ENCODE measurements around the gene FOXP1.
A peak's percentile ranks its signal among the peaks of the same experiment; 100 is the strongest.
"Not testable (repeated sequence)": the region's sequence is repeated elsewhere in the genome, so short reads cannot be mapped to it uniquely, and the experiment has no call there.

Gene FOXP1

DNA sequence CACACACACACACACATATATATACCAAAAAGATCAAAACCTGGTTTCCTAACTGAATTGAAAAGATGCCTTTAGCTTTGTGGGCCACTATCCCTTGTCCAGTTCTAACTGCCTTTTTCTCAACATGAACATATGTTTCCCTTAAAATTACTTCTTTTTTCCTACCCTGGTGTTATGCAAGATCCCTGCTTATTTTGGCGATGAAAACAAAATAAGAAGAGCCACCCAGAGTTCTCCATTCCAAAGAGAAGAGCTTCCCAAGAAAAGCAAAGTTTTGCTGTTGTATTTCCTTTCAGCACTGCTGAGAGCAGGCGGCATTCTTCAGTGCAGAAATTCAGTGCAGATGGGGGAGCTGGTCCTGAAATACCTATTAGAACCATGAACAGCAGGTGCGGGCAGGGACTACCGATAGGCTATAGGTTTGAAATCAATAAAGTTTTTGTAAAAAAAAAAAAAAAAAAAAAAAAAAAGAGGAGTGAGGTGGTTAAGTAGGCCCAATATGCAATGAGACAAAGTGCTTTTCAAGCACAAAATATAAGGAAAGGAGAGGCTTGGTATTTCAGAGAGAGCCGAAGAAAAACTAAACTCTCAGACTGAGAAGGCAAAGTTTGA lies 238.0 kb downstream of the FOXP1 start:
- peak; percentile 54 for DNase-seq (ENCODE audit: low read depth, low spot score)

DNA sequence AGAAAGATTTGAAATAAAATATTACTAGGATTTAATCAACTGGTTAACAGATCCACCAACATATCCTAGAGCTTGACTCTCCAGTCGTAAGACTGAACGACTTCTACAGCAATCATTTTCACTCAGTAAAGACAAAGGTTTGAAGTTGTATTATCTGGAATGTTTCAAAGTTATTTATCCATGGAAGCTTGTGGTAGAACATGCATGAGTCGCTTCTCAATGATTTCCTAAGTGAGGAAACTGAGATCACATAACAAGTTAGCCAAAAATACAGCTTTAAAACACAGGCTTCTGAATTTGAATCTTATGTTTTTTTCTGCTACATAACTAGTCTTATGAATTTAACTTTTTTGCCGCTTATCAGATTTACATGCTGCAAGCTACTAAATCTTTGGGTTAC lies 241.8 kb downstream of the FOXP1 start:
- peak; percentile 15 for DNase-seq (ENCODE audit: low read depth, low spot score)

DNA sequence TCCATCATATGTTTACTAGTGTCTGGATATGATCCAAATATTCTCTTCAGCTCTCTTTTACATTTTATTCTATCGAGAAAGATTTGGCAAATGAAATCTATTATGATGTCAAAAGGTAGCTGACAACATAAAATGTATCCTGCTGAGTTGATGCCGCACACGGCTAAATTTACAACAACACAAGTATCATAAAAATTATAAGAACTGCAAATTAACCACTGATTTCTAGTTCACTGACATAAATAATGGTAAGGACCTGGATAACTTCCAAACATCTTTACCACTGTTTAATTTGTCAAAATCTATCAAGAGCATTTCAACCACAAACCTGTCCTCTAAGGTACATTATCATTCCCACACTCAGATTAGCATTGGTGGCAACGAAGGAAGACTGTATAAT lies 244.5 kb downstream of the FOXP1 start:
- no peak for DNase-seq (ENCODE audit: low read depth, low spot score)

DNA sequence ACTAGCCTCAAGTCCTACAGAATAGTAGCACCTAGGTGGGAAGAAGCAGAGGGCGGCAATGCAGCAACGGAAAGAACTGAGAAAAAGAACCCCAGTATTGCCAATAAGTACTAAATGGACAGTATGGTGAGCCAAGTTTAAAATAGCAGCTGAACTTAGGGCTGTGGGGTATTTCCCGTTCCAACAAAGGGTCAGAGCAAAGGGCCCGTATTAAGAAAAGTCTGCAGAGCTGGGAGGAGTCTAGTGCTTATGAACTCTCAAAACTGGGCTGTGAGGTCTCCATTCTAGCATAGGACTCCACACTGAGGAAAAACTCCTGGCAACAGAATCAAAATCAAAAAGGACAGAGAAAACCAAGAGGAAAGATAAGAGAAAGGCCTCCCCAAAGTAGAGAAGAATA lies 250.7 kb downstream of the FOXP1 start:
- no peak for DNase-seq (ENCODE audit: low read depth, low spot score)

DNA sequence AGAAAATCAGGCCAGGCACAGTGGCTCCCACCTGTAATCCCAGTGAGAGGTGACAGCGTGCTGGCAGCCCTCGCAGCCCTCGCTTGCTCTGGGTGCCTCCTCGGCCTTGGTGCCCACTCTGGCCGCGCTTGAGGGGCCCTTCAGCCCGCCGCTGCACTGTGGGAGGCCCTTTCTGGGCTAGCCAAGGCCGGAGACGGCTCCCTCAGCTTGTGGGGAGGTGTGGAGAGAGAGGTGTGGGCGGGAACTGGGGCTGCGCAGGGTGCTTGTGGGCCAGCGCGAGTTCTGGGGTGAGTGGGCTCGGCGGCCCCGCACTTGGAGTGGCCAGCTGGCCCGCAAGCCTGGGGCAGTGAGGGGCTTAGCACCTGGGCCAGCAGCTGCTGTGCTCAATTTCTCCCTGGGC lies 252.6 kb downstream of the FOXP1 start:
- no peak for DNase-seq (ENCODE audit: low read depth, low spot score)

DNA sequence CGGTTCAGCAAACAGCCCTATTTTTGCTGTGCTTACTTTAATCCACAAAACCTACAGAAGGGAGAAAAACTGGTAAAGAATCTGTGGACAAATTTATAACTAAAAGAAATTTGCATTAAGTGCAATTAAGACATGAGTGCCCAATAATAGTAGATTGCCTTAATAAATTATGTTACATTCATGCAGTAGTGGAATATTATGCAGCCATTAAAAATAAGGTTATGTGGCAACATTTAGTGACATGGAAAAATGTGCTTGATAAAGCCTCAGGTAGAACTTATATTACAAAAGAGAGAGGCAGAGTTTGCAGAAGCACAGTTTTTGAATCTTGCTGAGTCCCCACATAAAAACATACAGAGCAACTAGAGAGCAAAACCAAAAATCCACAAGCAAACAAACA lies 253.0 kb downstream of the FOXP1 start:
- no peak for DNase-seq (ENCODE audit: low read depth, low spot score)

DNA sequence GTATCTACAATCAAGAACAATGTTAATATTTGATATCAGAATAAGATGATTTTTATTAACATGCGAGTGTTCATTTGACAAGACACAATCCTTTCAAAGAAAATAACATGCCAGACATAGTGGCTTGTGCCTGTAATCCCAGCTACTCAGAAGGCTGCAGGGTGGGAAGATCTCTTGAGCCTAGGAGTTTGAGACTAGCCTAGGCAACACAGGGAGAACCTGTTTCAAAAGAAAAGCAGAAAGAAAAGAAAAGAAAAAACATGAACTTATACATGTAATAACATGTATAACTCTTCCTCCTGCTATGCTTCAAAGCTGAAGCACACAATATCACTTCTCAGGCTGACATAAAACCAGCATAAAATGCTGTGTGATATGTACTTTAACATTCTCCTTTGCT lies 253.7 kb downstream of the FOXP1 start:
- no peak for DNase-seq (ENCODE audit: low read depth, low spot score)

DNA sequence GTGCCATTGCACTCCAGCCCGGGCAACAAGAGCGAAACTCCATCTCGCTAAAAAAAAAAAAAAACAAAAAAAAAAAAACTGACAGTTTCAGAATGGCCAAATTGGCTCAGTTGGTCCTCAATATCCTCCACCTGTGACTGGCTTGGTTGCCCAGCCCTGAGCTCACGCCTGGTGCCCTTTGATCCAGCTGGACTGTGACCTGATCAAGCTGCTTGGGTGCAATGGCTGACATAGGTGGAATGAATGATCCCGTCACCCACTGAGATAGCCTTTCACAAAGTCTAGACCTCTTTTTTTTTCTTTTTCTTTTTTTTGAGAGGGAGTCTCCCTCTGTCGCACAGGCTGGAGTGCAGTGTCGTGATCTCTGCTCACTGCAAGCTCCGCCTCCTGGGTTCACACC lies 254.6 kb downstream of the FOXP1 start:
- no peak for DNase-seq (ENCODE audit: low read depth, low spot score)

DNA sequence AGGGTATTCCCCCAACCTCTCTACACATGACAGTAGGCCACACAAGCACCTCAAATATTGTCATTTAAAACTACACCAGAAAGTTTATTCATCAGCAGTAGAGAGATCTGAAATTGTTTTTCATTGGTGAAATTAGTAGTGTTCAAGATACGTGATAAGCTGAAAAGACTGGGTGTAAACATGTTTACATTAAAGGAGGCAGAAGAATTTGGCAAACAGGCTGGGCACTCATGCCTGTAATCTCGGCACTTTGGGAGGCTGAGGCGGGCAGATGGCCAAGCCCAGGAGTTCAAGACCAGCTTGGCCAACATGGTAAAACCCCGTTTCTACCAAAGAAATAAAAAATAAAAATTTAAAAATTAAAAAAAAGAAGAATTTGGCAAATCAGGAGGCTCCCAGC lies 255.6 kb downstream of the FOXP1 start:
- DNase-seq (ENCODE audit: low read depth, low spot score) = no peak

DNA sequence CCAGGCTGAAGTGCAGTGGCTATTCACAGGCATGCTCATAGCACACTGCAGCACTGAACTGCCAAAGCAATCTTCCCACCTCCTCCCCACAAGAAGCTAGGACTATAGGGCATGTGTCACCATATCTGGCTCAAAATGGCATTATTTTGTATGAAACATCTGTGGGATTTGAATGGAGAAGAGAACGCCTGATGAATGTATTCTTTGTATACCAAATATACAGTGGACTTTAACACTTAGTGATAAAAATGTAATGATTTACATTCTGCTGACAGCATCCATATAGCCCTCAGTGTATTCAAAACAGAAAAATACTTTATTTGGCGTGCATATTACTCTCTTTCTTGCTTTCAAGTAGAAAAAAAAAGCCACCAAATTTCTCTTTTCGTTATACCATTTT lies 257.8 kb downstream of the FOXP1 start:
- DNase-seq (ENCODE audit: low read depth, low spot score) = no peak

DNA sequence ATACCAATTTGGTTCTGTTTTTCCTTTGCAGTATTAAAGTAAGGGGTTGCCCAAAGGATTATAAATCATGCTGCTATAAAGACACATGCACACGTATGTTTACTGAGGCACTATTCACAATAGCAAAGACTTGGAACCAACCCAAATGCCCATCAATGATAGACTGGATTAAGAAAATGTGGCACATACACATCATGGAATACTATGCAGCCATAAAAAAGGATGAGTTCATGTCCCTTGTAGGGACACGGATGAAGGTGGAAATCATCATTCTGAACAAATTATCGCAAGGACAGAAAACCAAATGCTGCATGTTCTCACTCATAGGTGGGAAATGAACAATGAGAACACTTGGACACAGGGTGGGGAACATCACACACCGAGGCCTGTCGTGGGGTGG lies 259.3 kb downstream of the FOXP1 start:
- not testable (repeated sequence) for DNase-seq (ENCODE audit: low read depth, low spot score)

DNA sequence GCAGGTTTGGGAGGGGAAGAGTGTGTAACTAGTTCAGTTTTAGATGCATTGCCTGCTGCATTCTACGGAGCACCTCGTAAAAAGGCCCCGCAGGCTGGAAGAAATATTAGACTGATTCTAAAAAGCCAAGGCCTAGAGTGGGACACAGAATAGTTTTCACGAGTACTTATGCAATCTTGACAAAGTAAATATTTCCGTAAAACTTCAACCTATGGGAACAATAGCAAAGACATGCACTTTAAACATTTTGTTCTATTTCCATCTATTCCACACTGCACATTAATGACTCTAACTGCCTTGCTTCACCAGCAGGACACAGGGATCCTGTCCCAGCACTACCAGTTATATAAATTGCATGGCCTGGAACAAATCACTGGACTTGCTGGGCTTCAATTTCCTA lies 260.0 kb downstream of the FOXP1 start:
- no peak for DNase-seq (ENCODE audit: low read depth, low spot score)

DNA sequence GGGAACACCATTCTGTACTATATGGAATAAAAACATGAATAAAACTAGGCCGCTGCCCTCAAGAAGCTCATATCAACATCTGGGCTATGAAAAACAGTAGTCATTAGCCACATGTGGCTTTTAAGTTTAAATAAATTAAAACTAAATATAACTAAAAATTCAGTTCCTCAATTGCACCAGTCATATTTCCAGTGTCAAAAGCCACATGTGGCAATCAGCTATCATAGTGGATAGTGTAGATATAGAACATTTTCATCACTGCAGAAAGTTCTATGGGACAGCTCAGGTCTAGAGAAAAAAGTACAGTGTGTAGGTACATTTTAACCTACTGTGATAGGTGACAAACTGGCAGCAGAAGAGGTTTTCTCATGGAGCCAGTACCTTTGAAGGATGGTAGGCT lies 261.4 kb downstream of the FOXP1 start:
- no peak for DNase-seq (ENCODE audit: low read depth, low spot score)

DNA sequence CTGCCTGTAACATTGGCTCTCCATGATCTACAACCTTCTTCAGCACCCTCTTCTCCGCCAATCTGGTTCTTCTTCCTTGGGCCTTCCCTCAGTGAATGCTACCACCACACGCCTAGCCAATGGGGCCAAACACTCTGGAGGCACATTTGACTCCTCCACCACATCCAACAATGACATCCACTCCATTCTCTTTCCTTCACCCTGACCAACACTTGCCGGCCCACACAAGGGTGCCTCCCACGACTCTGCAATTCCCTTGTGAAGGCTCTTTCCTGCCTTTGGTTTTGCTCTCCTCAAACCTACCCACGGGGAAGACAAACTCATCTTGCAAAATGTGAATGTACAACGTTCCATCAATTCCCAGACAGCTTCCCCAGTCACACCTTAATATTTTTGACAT lies 263.8 kb downstream of the FOXP1 start:
- DNase-seq (ENCODE audit: low read depth, low spot score) = no peak

DNA sequence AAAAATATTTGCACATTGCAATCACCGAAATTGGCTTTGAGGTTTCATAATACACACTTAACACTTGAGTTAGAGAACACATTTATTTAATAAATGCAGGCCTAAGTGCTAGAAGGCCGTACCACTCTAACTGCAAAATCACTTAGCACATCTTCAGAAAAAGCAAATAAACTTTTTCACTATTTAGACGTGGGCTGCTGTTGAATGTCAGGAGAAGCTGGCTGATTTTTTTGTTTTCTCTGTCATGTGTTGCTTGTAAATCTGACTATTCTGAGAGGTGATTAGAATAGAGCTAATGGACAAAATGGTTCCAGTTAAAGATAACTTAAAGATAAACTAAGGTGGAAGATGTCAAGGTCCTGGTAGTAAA lies 265.1 kb downstream of the FOXP1 start:
- no peak for DNase-seq (ENCODE audit: low read depth, low spot score)

DNA sequence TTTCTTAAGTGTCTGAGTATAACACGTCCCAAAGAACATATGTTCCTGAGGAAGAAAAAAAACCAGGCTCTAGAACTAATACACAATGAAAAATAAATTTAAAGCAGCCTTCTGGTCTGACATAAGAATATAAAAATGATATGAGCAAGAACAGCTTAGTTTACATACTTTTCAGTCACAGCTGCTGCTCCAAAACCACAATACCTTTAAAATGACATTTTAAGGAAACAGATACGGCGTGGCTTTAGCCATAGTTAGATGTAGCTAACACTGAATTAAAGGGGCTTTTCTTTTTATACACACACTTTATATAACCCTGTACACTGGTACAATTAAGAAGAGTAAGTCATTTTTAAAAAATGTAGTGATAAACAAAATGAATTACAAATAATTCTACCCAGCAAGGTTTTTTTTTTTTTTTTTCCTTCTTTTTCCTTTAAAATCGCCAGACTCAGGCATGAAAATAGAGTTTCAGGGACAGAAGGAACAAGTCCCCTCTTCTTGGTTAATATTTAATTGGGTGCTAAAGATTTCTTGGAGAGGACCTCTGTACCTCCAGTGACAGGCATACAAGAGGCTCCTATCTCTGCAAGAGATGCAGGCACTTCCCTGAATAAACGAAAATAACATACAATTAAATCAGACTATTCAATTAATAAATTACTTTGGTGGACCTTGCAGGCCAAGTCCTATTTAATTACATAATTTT lies 265.6 kb downstream of the FOXP1 start:
- DNase-seq (ENCODE audit: low read depth, low spot score) = no peak

DNA sequence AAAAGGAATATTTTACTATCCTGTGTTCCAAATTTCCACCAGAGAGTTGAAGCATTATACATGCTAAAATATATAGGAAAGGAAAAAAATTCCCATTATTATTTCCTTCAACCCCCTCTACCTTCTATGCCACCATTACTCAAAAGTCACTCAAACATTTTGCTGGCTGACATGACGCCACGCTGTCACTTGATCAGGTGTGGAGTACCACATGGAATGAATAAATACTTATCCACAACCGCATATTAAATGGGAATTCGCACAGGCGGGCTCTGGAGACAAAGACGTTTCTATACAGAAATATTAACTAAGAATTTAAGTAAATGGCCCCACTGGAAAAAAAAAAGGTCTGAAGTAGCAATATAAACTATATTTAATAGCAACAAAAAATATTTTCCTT lies 266.4 kb downstream of the FOXP1 start:
- no peak for DNase-seq (ENCODE audit: low read depth, low spot score)

DNA sequence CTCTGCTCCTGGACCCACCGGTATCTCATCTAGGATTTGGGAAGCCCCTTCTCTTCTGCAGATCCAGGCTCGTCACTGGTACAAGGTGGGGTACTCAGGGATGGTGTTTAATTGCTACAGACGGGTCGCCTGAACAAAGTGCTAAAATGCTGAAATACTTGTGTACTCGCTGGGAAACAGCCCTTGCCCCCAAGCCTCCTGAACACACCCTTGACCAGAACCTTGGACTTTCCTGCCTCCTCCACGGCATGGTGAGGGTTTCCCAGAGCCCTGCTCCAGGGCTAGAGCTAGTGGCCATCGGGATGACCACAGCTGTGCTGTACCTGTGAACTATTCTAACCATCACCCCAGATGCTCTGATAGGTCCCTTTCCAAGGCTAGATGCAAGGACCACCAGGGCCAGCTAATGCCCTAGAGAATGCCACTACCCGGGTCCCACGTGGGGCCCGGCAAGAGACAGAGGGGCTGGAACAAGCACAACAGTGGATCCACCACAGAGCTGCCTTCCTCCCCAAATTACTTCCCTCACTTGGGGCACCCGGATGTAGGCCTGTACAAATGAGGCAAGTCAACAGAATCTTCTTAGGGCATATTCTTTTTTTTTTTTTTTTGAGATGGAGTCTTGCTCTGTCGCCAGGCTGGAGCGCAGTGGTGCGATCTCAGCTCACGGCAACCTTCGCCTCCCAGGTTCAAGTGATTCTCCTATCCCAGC lies 267.3 kb downstream of the FOXP1 start:
- DNase-seq (ENCODE audit: low read depth, low spot score) = no peak

DNA sequence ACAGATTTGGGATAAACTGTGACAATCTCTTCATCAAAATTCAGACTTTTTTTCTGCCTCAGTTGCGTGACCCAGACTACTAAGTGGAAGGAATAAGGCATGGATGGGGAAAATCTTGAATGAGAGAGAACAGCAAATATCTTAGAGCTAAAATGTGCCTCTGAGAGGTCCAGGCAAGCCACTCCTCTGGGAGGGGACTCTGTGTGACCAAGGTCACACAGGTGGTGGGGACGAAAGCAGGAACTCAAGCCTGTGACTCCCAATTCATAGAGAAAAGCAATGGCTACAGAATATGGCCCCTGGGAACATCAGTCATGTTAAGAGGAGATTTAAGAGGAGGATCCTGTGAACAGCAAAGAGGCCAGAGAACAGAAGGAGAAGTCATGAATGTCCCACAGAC lies 268.1 kb downstream of the FOXP1 start:
- DNase-seq (ENCODE audit: low read depth, low spot score) = no peak

DNA sequence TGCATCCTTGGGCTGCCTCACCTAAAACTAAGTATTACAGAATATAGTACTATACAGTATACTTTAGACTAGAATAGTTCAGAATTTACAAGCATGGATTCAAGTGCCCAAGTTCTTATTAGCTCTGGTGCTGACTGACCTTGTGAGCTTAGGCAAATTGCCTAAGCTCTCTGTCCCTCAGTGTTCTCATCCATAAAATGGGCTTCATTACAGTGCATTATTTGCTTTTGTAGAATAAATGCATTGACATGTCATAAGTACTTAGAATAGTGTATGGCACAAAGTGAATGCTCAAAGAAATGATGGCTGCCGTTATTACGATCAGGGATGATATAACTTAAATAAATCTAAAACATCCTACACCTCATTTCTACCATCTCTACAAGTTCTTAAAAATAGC lies 269.7 kb downstream of the FOXP1 start:
- no peak for DNase-seq (ENCODE audit: low read depth, low spot score)

DNA sequence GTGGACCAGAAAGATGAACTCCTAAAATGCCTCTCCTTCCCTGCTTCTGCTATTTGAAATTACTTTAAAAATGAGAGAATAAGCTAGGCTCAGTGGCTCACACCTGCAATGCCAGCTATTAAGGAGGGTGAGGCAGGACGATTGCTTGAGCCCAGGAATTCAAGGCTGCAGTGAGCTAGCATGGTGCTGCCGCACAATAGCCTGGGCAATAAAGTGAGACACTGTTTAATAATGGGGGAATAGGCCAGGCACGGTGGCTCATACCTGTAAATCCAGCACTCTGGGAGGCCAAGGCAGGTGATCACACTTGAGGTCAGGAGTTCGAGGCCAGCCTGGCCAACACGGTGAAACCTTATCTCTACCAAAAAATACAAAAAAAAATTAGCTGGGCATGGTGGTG lies 271.1 kb downstream of the FOXP1 start:
- DNase-seq (ENCODE audit: low read depth, low spot score) = no peak

DNA sequence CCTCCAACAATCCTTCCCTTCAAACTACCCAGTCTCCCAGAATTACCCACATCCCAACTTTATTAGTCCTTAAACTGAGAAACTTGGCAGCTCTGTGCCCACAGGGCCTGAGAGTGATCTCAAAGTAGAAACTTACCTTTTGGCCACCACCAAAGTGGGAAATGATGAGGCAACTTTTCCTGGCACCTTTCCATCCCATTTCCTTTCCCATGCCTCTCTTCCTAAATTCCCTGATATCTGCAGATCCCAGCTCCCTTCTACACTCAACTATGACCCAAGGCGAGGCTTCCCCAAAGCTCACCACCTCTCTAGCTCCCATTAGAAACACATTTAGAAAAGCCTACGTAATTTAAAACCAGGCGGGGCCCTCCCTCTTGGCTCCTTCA lies 271.9 kb downstream of the FOXP1 start:
- DNase-seq (ENCODE audit: low read depth, low spot score) = no peak

DNA sequence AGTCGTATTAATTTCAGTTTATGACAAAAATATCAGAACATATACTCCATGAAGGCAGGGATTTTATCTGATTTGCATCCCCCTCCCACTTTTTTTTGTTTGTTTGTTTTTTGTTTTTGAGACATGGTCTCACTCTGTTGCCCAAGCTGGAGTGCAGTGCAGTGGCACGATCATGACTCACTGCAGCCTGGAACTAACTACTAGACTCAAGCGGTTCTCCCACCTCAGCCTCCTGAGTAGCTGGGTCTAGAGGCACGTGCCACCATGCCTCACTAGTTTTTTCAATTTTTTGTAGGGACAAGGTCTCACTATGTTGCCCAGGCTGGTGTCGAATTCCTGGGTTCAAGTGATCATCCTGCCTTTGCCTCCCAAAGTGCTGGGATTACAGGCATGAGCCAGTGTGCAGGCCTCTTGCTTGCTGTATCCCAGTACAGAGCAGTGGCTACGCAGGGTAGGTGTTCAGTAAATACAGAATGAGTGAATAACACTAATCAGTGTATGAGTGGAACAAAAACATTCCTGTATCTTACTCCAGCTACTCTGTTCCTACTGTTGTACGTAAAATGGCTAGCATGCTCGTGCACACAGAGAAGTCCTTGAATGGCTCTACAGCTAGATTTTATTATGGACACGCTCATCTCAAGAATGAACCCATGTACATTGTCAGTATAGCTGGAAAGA lies 272.4 kb downstream of the FOXP1 start:
- DNase-seq (ENCODE audit: low read depth, low spot score) = no peak
